HL-60 (cell line): Measurements from ENCODE around the gene CSMD2.

Source experiments
- DNase-seq, 2 experiments: peaks; one replicate each; pipeline ENCODE4 v3.0.0-alpha.2; 2010 to 2020; ENCODE audit warnings: low read depth in 1 of 2, low spot score in 1 of 2
- H3K27ac ChIP-seq: fragments of 250-450 bp; sonication (Bioruptor Pico); replicated peaks from 2 replicates; pipeline ENCODE4 v1.5.1; 2020; ENCODE audit warnings: mild to moderate bottlenecking, moderate library complexity
- H3K27me3 ChIP-seq: fragments of 250-450 bp; sonication (Bioruptor Pico); 2 replicates; pipeline ENCODE4 v1.5.1; 2021; ENCODE audit warnings: mild to moderate bottlenecking, moderate library complexity; ENCODE audit not compliant: insufficient read depth, poor library complexity, severe bottlenecking
- H3K4me3 ChIP-seq: replicated peaks from 2 replicates; pipeline ENCODE4 v1.5.1; 2011; ENCODE audit warnings: mild to moderate bottlenecking, control low read depth, low read length; ENCODE audit not compliant: insufficient read depth
- CTCF ChIP-seq: IDR thresholded peaks from one replicate; pipeline ENCODE4 v1.5.1; 2011; ENCODE audit warnings: low read length, control low read depth, inconsistent platforms; ENCODE audit not compliant: insufficient read depth
- GABPA ChIP-seq: IDR thresholded peaks from 2 replicates; pipeline ENCODE4 v1.6.1; 2012; ENCODE audit warnings: low read depth
- POLR2AphosphoS5 ChIP-seq: IDR thresholded peaks from 2 replicates; pipeline ENCODE4 v1.6.1; 2012; ENCODE audit warnings: low read depth
- REST ChIP-seq: IDR thresholded peaks from 2 replicates; pipeline ENCODE4 v1.6.1; 2012; ENCODE audit warnings: low read depth; ENCODE audit not compliant: insufficient replicate concordance
- SPI1 ChIP-seq: IDR thresholded peaks from 2 replicates; pipeline ENCODE4 v1.6.1; 2012; ENCODE audit warnings: low read depth, mild to moderate bottlenecking, borderline replicate concordance

CSMD2 gene

DNA sequence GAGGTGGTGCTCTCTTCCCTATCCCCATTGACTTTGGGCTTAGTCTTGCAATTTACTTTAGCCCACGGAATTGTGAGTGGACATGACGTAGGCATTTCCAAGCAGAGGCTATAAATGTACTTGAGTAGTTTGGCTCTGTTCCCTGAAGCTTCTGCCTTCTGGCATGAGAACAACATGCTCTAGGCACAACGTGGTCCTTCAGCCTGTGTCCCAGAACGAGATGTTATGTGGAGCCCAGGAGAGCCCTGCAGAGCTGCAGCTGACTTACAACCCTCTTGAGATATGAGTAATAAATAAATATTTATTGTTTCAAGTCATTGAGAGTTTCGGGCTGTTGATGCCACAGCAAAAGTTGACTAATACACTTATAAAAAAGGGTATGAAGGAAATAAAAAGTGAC lies 406.3 kb downstream of the CSMD2 start:
- Histone ChIP-seq H3K4me3 (no peak overlapping the region), H3K27me3 (no peaks in the 10 kb centered on the region), H3K27ac (no peak overlapping the region)
- TF ChIP-seq CTCF: no peak
- TF ChIP-seq REST: no peak
- no peak for TF ChIP-seq GABPA
- TF ChIP-seq POLR2AphosphoS5: no peak
- no peak for TF ChIP-seq SPI1
- no peak for DNase-seq

DNA sequence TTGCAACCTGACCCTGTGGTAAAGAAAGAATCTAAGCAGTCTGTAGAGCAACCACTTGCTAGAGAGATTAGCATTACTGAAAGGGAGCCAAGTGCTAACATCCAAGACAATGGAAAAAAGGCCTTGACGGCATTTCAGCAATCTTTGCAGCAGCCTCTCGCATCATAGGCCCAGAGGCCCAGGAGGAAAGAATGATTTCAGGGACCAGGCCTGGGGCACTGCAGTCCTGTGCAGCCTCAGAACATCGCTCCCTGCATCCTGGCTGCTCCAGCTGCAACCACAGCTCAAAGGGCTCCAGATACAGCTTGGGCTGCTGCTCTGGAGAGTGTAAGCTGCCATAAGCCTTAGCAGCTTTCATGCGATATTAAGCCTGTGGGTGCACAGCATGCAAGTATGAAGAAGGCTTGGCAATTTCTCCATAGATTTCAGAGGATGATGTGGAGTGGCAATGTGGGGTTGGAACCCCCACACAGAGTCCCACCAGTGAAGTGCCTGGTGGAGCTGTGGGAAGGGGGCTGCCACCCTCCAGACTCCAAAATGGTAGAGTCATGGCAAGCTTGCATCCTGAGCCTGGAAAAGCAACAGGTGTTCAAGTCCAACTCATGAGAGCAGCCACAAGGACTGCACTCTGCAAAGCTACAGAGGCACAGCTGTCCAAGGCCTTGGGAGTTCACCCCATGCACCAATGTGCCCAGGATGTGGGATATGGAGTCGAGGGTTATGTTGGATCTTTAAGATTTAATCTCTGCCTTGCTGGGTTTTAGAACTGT lies 411.8 kb downstream of the CSMD2 start:
- no peak overlapping the region for H3K4me3 ChIP-seq
- TF ChIP-seq SPI1 (no peak), CTCF (no peak), GABPA (no peak), POLR2AphosphoS5 (no peak), REST (no peak)
- DNase-seq: no peak
- H3K27me3 ChIP-seq: no peaks in the 10 kb centered on the region
- no peak overlapping the region for H3K27ac ChIP-seq

GRCh38 chr1:33745942-33746341 lies 419.1 kb downstream of the CSMD2 start:
- TF ChIP-seq CTCF: no peak
- TF ChIP-seq SPI1: no peak
- no peak for TF ChIP-seq POLR2AphosphoS5
- no peak for TF ChIP-seq GABPA
- no peak for TF ChIP-seq REST
- no peak for DNase-seq
- no peak overlapping the region for H3K27ac ChIP-seq

More at GRCh38 chr1:33745942-33746341, 419.1 kb downstream of the CSMD2 start:
- Histone ChIP-seq H3K27me3 (no peaks in the 10 kb centered on the region), H3K4me3 (no peak overlapping the region)
